Activated T-helper 1 cell treated with Interleukin-2 at 50 U/mL for 16 hours (primary cell): ENCODE measurements around the gene BATF3.
A peak's percentile ranks its signal among the peaks of the same experiment; 100 is the strongest.
"Not testable (repeated sequence)": the region's sequence is repeated elsewhere in the genome, so short reads cannot be mapped to it uniquely, and the experiment has no call there.

Experiments
- DNase-seq: peaks from one replicate; pipeline ENCODE4 v3.0.0-alpha.2; 2020; ENCODE audit warnings: low read depth

BATF3 gene

GRCh38 chr1:212699625-212700222 lies at the start of gene BATF3:
BATF3 (minus strand) TSS chr1:212699840; CDS start chr1:212699762, 78 bp downstream.
- DNase-seq = peak; percentile 28

GRCh38 chr1:212746546-212746945 lies 46.9 kb upstream of the BATF3 start:
- no peak for DNase-seq

GRCh38 chr1:212745303-212745702 lies 45.7 kb upstream of the BATF3 start:
- DNase-seq = no peak

- DNase-seq = no peak
These were observed 44.3 kb upstream of the BATF3 start for GRCh38 chr1:212743901-212744475.

GRCh38 chr1:212738330-212738729 lies 38.7 kb upstream of the BATF3 start:
- no peak for DNase-seq

GRCh38 chr1:212737559-212737958 lies 37.9 kb upstream of the BATF3 start:
- DNase-seq = no peak

GRCh38 chr1:212733109-212733508 lies 33.5 kb upstream of the BATF3 start:
- no peak for DNase-seq

- no peak for DNase-seq
These were observed 32.0 kb upstream of the BATF3 start for GRCh38 chr1:212731630-212732029.

- DNase-seq = no peak
These were observed 29.0 kb upstream of the BATF3 start for GRCh38 chr1:212728606-212729005.

- no peak for DNase-seq
These were observed 27.9 kb upstream of the BATF3 start for GRCh38 chr1:212727386-212728181.

- not testable (repeated sequence) for DNase-seq
These were observed 25.0 kb upstream of the BATF3 start for GRCh38 chr1:212724679-212725078.

- DNase-seq = no peak
These were observed 22.8 kb upstream of the BATF3 start for GRCh38 chr1:212722270-212722957.

- no peak for DNase-seq
These were observed 22.0 kb upstream of the BATF3 start for GRCh38 chr1:212721388-212722247.

- DNase-seq = no peak
These were observed 20.0 kb upstream of the BATF3 start for GRCh38 chr1:212719633-212720032.

GRCh38 chr1:212718499-212718898 lies 18.9 kb upstream of the BATF3 start:
- DNase-seq = no peak

- DNase-seq = no peak
These were observed 16.5 kb upstream of the BATF3 start for GRCh38 chr1:212716161-212716560.

GRCh38 chr1:212713465-212714136 lies 14.0 kb upstream of the BATF3 start:
- no peak for DNase-seq

- DNase-seq = no peak
These were observed 13.0 kb upstream of the BATF3 start for GRCh38 chr1:212712451-212713303.

- DNase-seq = not testable (repeated sequence)
These were observed 12.3 kb upstream of the BATF3 start for GRCh38 chr1:212711974-212712373.

GRCh38 chr1:212710566-212710965 lies 10.9 kb upstream of the BATF3 start:
- DNase-seq = no peak
